ENCODE data around the gene BHLHE40. TPM values are rescaled to one million over a fixed set of nuclear protein-coding genes. Genes with fewer than 3 reads are reported as not detected.

BHLHE40 gene
- total RNA-seq, 4 donors from 2014 or later: 13.1 to 28.5 (median 20.2) TPM

DNA sequence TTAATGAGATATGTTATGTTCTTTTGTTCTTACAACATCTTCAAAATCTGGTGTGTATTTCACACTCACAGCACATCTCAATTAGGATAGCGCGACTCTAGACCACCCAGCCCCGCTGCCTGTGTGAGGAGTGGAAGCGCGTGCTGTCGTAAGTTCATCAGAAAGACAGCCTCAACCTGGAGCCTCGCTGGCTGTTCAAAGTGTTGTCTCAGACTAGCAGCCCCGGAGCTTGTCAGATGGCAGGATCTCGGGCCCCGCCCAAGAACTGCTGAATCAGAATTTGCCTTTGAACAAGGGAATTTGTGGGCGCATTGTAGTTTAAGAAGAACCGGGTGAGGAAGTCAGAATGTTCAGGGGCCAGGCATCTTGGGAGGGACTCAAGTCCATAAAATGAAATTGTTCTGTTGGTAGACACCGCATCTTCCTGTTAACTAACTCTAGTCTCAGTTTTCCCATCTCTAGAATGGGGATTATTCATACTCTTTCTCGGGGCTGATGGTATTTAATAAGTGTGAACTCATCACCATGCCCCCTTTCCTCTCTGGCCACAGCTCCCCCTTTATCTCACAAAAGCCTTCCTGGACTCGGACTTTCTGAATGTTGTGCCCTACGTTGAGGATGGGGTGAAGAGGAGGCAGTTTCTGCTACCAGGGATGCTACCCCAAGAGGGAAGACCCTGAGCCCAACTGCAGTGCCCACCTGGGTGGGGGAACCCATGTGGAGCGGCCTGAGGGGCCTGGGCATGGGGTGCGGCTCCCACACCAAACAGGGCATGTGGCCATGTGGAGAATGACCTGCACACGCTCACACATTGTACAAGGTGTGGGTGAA, 40.4 kb downstream of the BHLHE40 start:
- H3K4me3 ChIP-seq (replicated peaks in 1 of 3): no peak overlapping the region
- no peaks in the 10 kb centered on the region for H3K27me3 ChIP-seq
- 89 to 90% methylated on average over 18 to 19 of the region's 19 CpGs for WGBS, 2 donors
- H3K36me3 ChIP-seq: no peaks in the 10 kb centered on the region
- no peak for DNase-seq
- intact Hi-C loops (cut with DNase I): loop anchor here (10.0 kb wide), 1 partner anchor 305 kb away; no protein-coding TSS in a partner anchor
- H3K27ac ChIP-seq: no peak overlapping the region
- TF ChIP-seq CTCF (IDR thresholded peaks at IDR 0.05) (no peak), POLR2A (IDR thresholded peaks at IDR 0.05) (no peak)
- peaks cover 8 to 12% of the 10 kb centered on the region in 2 donors for H3K4me1 ChIP-seq
- H3K9me3 ChIP-seq: no peaks in the 10 kb centered on the region

DNA sequence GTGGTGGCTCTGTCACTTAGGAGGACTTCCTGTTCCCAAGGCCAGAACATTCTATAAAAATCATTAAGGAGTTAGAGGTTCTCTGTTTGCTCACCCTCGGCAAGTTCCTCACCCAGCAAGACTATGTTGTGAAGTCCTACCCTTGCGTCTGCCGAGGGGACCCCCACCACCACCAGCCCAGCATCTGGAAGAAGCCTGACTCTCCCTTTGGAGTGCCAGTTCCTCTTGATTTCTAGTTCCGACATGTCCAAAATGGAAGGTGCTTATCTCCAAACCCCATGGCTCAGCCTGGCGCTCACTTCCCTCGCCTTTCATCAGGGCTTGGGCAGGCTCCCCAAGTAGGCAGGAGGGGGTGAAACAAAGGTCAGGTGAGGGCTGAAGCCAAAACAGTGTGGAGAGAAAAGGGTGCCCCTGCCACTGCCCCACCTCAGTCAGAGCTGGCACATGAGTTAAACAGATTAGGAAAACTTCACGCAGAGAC, 41.0 kb downstream of the BHLHE40 start:
- Histone ChIP-seq H3K4me3 (replicated peaks in 1 of 3) (no peak overlapping the region), H3K4me1 (peaks cover 8 to 12% of the 10 kb centered on the region in 2 donors), H3K27ac (no peak overlapping the region), H3K9me3 (no peaks in the 10 kb centered on the region), H3K27me3 (no peaks in the 10 kb centered on the region), H3K36me3 (no peaks in the 10 kb centered on the region)
- intact Hi-C loops (cut with DNase I): loop anchor here (10.0 kb wide), 1 partner anchor 305 kb away; no protein-coding TSS in a partner anchor
- no peak for DNase-seq
- 84% methylated on average over 7 of the region's 7 CpGs for WGBS, 2 donors
- no peak for TF ChIP-seq POLR2A (IDR thresholded peaks at IDR 0.05)

DNA sequence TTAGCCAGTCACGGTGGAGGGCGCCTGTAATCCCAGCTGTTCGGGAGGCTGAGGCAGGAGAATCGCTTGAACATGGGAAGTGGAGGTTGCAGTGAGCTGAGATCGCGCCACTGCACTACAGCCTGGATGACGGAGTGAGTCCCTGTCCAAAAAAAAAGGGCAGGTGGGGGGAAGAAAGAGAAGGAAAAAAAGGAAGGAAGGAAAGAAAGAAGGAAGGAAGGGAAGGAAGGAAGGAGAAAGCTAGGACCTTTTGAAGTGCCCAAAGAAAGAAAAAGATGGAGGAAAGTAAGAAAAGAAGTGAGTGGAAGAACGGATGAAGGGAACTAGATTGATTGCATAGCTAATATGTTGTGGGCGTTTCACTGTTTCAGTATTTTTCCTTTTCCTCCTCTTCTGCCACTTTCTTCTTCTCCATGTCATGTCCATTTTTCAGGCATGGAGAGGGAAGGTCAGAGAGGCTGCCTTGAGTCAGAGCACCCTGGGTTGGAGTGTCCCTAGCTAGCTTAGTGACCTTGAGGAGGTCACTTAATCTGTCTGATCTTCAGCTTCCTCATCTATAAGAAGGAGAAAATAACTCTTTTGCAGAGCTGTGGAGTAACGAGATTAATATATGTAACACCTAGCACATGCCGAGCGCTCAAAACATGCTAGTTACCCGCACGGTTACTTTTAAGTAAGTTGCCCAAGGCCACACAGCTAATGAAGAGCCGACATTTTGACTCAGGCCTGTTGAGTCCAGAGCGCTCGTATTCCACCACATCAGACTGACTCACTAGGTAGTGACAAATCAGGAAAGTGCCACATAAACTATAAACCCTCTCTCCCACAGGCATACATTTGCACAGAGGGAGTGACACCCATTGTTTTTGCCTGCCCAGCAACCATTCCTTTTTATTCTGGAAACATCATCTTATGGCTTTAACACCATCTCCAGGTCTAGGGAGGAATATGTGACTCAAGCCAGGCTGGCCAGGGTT, 42.2 kb downstream of the BHLHE40 start:
- no peak for DNase-seq
- TF ChIP-seq CTCF (IDR thresholded peaks at IDR 0.05) (no peak), POLR2A (IDR thresholded peaks at IDR 0.05) (no peak)
- WGBS, 2 donors: 93 to 94% methylated on average over 17 of the region's 17 CpGs
- H3K27ac ChIP-seq: no peak overlapping the region
- no peaks in the 10 kb centered on the region for H3K36me3 ChIP-seq
- H3K4me1 ChIP-seq: peaks cover 8 to 17% of the 10 kb centered on the region in 2 donors
- H3K4me3 ChIP-seq (replicated peaks in 1 of 3): no peak overlapping the region
- intact Hi-C loops (cut with DNase I): loop anchor here (10.0 kb wide), 1 partner anchor 307 kb away; no protein-coding TSS in a partner anchor
- H3K9me3 ChIP-seq: no peaks in the 10 kb centered on the region
- no peaks in the 10 kb centered on the region for H3K27me3 ChIP-seq

DNA sequence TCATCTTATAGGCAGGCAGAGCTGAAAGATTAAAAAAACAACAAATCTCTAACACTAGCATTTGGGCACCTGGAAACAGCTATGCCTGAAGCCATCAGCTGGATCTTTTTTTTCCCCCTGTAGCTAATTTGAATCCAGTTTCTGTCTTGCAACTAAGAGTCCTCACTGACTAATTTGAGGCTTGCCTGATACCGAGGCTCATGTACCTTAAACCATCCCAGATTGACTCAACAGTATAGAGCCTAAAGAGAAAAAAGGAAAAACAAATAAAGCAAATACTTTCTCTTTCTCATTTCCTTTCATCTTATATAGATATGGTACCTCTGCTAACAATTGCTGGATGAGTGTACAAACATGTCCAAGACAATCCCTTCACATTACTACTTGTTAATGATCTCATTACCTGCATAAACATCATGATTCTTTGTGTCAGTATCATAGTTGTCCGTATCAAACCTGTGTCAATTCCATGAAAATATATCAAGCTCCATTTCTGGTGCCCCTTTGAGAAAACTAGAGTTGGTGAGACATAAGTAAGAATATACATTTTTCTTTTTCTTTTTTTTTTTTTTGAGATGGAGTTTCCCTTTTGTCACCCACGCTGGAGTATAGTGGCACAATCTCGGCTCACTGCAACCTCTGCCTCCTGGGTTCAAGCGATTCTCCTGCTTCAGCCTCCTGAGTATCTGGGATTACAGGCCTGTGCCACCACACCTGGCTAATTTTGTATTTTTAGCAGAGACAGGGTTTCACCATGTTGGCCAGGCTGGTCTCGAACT, 43.1 kb downstream of the BHLHE40 start:
- WGBS, 2 donors: 95 to 97% methylated on average over 6 of the region's 6 CpGs
- H3K4me1 ChIP-seq: peaks cover 8 to 17% of the 10 kb centered on the region in 2 donors
- no peak for TF ChIP-seq CTCF (IDR thresholded peaks at IDR 0.05)
- no peak for TF ChIP-seq POLR2A (IDR thresholded peaks at IDR 0.05)
- no peaks in the 10 kb centered on the region for H3K27me3 ChIP-seq
- no peak overlapping the region for H3K4me3 ChIP-seq (replicated peaks in 1 of 3)
- H3K36me3 ChIP-seq: no peaks in the 10 kb centered on the region
- no peak overlapping the region for H3K27ac ChIP-seq
- DNase-seq: no peak
- intact Hi-C loops (cut with DNase I): loop anchor here (10.0 kb wide), 1 partner anchor 308 kb away; no protein-coding TSS in a partner anchor
- H3K9me3 ChIP-seq: no peaks in the 10 kb centered on the region
